Panc1 (cell line): Measurements from ENCODE around the gene LDB2.

ENCODE experiments used
- CTCF ChIP-seq: fragments of 450-650 bp; IDR thresholded peaks from 2 replicates; pipeline ENCODE4 v1.5.1; 2017; ENCODE audit warnings: mild to moderate bottlenecking
- POLR2AphosphoS5 ChIP-seq: IDR thresholded peaks from 2 replicates; pipeline ENCODE4 v1.6.1; 2012; ENCODE audit warnings: mild to moderate bottlenecking, low read depth, low read length, moderate library complexity
- SIN3A ChIP-seq: IDR thresholded peaks from 2 replicates; pipeline ENCODE4 v1.6.1; 2012; ENCODE audit warnings: low read depth, mild to moderate bottlenecking, low read length, moderate library complexity, borderline replicate concordance; ENCODE audit not compliant: insufficient read depth
- TCF7L2 ChIP-seq: IDR thresholded peaks from 2 replicates; pipeline ENCODE4 v1.6.1; 2011; ENCODE audit warnings: mild to moderate bottlenecking, low read depth, low read length, inconsistent platforms

GRCh38 chr4:16462656-16463055, 435.8 kb downstream of the LDB2 start:
- no peak for TF ChIP-seq CTCF
- no peak for TF ChIP-seq SIN3A
- no peak for TF ChIP-seq POLR2AphosphoS5
- no peak for TF ChIP-seq TCF7L2
